A375 (cell line): ENCODE data around the gene TAS2R16. TPM values are rescaled to one million over a fixed set of nuclear protein-coding genes. Genes with fewer than 3 reads are reported as not detected.

Experiments used
- total RNA-seq: library from RNA; depleted of rRNA; stranded (reverse); fragments of >200 nt; shearing (Covaris generic); gene quantifications from 2 replicates; pipeline ENCODE4 v1.2.3, GENCODE V29; 2014; rRNA removed

TAS2R16 gene
- total RNA-seq: not detected in 2 replicates

GRCh38 chr7:122995600-122995999 is at the start of gene TAS2R16:
TSS of gene TAS2R16 (minus strand) at chr7:122995700. CDS start at chr7:122995634, 66 bp downstream.

Other genes with a start within 250 kb of the TAS2R16 start
- 14.3 and 14.6 TPM in 2 replicates for gene CADPS2, start 109.2 kb downstream of the TAS2R16 start, total RNA-seq
- not detected in 2 replicates for gene SLC13A1, start 204.3 kb upstream of the TAS2R16 start, total RNA-seq